Hepatic stellate cell (primary cell): Measurements from ENCODE around the gene LRRC34.

Source experiments
- DNase-seq: peaks from one replicate; pipeline ENCODE4 v3.0.0; 2011; ENCODE audit warnings: low spot score

LRRC34 gene

DNA sequence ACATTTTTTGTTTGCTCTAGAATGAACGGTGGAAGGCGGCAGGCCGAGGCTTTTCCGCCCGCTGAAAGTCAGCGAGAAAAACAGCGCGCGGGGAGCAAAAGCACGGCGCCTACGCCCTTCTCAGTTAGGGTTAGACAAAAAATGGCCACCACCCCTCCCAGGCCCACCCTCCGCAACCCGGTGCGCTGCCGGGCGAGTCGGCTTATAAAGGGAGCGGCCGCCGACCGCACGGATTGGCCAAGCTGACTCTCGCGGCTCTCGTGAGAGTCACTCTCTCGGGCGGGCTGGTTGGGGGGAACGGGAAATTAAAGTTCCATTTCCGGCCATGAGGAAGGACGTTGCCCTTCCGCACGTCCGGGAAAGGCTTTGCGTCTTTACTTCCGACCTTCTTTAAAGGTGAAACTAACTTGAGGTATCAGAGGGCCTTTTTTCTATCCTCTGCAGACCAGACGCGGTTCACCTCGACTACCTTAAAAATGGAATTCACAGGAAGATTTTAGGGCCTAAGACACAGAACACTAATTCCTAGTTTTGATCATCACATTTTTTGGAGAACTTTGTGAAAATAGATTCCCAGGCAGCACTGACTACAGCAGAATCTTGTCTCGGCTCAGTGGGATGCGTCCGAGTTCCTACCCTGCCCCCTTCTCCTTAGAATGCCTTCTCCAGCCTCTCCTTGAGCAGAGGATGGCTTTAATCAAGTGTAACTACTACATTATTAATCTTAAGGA lies 47.7 kb downstream of the LRRC34 start, which contains the start of gene TERC:
Gene TERC (minus strand): TSS at position 179 of the 731 bp plus-strand sequence.
- DNase-seq = peak; percentile 88

DNA sequence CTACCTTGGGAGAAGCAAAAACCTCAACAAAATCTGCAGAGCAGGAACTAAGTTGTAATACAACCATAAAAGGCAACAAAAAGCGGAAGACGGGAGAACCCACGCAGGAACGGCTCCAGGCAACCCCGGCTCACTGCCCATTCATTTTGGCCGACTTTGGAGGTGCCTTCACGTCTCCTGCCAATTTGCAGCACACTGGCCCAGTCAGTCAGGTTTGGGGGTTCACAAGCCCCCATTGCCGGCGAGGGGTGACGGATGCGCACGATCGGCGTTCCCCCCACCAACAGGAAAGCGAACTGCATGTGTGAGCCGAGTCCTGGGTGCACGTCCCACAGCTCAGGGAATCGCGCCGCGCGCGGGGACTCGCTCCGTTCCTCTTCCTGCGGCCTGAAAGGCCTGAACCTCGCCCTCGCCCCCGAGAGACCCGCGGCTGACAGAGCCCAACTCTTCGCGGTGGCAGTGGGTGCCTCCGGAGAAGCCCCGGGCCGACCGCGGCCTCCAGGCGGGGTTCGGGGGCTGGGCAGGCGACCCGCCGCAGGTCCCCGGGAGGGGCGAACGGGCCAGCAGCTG lies 48.3 kb downstream of the LRRC34 start:
- DNase-seq = peak; percentile 32

DNA sequence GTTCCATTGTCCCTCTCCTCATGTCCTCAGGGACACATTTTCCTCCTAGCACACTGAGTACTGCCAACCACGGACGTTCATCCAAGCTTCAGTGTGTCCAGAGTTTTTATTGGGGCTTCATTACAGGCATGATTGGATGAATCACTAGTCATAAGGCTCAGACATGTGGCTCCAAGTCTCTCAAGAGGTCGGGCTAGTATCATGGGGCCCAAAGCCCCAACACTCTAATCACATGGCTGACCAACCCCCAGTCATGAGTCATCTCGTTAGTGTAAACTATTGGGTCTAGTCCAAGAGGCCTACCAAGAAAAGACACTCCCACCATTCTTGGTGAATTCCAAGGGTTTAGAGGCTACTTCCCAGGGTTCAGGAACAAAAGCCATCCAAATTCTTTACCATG lies 52.2 kb downstream of the LRRC34 start:
- DNase-seq = no peak

GRCh38 chr3:169759256-169759655 lies 53.4 kb downstream of the LRRC34 start:
- DNase-seq = no peak

DNA sequence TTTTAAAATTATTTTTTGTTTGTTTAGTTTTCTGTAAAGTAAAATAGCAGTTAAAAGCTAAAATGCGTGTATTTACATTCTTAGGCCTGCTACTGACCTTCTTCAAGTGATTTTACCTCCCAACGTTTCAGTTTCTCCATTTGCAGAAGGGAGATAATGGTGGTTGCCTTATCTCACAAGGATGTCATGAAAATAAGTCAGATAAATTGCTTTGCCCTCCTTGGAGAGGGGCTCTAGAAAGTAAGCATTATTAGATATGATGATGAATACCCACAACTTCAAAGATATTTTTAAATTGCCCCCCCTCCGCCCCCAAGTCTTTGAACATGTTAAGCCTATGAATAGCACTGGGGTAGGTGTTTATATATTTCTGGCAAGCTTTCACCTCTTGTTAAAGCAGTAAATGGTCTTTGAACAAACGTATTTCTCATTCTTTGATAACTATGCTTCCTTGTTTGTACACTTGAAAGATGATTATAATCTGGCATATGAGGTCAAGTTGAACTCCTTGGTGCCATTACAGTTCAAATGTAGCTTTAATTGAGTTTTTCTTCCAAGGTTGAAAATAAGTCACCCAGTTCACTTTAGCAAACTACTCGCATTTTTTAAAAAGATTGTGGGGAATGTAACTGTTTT lies 54.2 kb downstream of the LRRC34 start:
- no peak for DNase-seq

DNA sequence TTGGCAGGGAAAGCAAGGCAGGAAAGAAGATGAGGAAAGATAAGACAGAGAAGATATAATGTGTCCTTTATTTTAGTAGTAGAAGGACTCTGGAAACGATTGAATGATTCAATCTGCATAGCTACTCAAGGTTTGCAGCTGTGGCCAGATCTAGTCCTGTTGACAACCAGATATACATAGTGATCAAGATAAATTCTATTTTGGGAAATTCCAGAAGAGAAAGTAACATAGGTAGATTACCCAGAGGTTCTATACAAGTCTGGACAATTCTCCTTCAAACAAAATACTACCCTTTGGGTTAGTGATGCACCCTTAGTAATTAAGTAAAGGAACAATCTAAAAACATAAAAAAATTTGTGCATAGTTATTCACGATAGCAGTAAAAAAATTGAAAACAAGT lies 57.2 kb downstream of the LRRC34 start:
- no peak for DNase-seq

GRCh38 chr3:169754711-169755110 lies 58.0 kb downstream of the LRRC34 start:
- no peak for DNase-seq

DNA sequence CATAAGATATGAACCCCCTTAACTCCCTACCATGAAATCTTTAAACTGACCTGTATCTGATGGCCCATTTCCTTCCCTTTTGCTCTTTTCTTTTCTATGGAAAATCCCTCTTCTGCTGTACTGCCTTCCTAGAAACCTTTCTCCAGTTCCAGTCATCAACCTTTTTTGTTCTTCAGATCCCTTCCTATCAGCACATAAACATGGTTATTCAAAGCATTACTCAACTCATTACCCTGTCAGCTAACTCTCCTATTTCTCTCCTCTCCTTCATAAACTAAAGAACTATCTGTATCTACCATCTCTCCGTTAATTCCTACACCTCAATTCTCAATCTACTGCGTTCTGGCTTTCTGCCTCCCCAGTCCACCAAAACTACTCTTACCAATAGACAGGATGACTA lies 60.8 kb downstream of the LRRC34 start:
- no peak for DNase-seq

- no peak for DNase-seq
Measured at GRCh38 chr3:169750665-169751064, 62.0 kb downstream of the LRRC34 start.

DNA sequence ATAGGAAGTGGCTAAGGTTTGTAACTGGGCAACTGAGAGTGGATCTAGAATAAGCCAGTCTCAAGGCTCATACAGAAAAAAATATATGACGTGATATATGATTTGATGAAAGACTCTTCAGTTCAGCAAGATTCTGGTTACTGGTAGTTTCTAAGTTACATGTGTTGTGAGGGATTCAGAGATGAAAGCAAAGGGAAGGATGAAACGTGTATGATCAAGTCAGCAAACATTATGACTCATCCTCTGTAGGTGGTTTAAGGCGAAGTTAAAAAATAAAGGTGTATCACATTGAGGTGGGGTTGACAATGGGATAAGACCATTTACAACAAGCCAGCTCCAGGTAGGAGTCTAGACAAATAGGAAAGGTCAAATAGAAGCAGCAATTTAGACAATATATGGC lies 64.0 kb downstream of the LRRC34 start:
- no peak for DNase-seq

DNA sequence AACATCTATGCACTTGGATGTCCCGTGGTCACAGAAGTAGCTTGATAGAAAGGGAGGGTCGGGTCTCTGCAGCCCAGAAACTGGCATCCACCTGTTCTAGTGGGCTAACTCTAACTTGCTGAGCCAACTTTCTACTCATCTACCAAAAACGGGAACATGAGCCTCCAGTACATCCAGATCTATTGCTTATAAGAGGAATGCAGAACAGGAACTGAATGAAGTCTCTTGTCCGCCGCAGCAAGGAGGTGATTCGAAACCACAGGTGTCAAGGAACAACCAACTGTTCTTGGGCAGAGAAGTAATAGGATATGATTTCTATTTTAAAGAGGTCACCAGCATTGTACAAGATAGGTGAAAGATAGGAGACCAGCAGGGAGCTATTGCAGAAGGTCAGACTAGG lies 65.8 kb downstream of the LRRC34 start:
- DNase-seq = no peak

- DNase-seq = no peak
Measured at GRCh38 chr3:169744366-169745054, 68.2 kb downstream of the LRRC34 start.
